ENCODE measurements around the gene ATXN7L3. TPM values are rescaled to one million over a fixed set of nuclear protein-coding genes. Genes with fewer than 3 reads are reported as not detected.

ATXN7L3 gene
- total RNA-seq, 1 donor from 2014 or later = 103 TPM

- H3K27ac Mint-ChIP-seq = no peak overlapping the region
- no peak for DNase-seq
- CTCF ChIA-PET = no interaction called here
- no peak for TF ChIP-seq CTCF (IDR thresholded peaks at IDR 0.05)
- H3K27me3 Mint-ChIP-seq = no peaks in the 10 kb centered on the region
- H3K9me3 Mint-ChIP-seq = no peaks in the 10 kb centered on the region
- H3K4me1 Mint-ChIP-seq = peaks cover 2% of the 10 kb centered on the region
- peaks cover 44% of the 10 kb centered on the region for H3K36me3 Mint-ChIP-seq (ENCODE audit: low read depth)
- POLR2A ChIA-PET = no interaction called here
- ATAC-seq (ENCODE audit: low read depth) = no peak
- no peak overlapping the region for H3K4me3 Mint-ChIP-seq
- intact Hi-C loops (cut with micrococcal nuclease) = no loop called here
These were observed 21.6 kb downstream of the ATXN7L3 start for GRCh38 chr17:44178133-44178532.

GRCh38 chr17:44177640-44178039 lies 22.0 kb downstream of the ATXN7L3 start:
- intact Hi-C loops (cut with micrococcal nuclease) = no loop called here
- ChIA-PET CTCF (no interaction called here), POLR2A (no interaction called here)
- H3K9me3 Mint-ChIP-seq = no peaks in the 10 kb centered on the region
- H3K27ac Mint-ChIP-seq = no peak overlapping the region
- H3K4me3 Mint-ChIP-seq = no peak overlapping the region
- H3K4me1 Mint-ChIP-seq = peaks cover 2% of the 10 kb centered on the region
- H3K36me3 Mint-ChIP-seq (ENCODE audit: low read depth) = peaks cover 42% of the 10 kb centered on the region
- no peaks in the 10 kb centered on the region for H3K27me3 Mint-ChIP-seq
- TF ChIP-seq CTCF (IDR thresholded peaks at IDR 0.05) = no peak
- no peak for ATAC-seq (ENCODE audit: low read depth)
- DNase-seq = no peak

DNA sequence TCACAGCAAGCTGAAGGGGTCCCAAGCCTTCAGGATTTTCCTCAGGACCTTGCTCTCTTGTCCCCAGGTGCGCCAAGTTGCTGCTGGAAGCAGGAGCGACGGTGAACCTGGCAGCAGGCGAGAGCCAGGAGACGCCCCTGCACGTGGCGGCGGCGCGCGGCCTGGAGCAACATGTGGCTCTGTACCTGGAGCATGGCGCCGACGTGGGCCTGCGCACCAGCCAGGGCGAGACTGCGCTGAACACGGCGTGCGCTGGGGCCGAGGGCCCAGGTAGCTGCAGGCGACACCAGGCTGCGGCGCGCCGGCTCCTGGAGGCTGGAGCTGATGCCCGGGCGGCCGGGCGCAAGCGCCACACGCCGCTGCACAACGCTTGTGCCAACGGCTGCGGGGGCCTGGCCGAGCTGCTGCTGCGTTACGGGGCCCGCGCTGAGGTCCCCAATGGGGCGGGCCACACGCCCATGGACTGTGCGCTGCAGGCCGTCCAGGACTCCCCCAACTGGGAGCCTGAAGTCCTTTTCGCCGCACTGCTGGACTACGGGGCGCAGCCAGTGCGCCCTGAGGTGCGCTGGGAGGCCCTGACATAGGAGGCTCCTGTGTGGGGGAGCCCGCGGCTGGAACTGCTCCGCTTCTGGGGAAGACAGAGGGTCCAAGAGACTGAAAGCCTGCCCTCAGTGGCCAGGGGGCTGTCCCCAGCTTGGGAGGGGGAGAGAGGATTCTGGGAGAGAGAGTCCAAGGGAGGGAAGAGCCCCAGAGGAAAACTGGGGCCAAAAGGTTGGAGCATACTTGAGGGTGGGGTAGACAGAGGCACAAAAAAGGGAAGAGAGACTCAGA lies 22.8 kb downstream of the ATXN7L3 start:
- ATAC-seq (ENCODE audit: low read depth) (no peak), DNase-seq (no peak)
- Mint-ChIP-seq H3K36me3 (ENCODE audit: low read depth) (peaks cover 35% of the 10 kb centered on the region), H3K4me3 (no peak overlapping the region), H3K9me3 (no peaks in the 10 kb centered on the region), H3K27ac (no peak overlapping the region), H3K4me1 (peaks cover 2% of the 10 kb centered on the region), H3K27me3 (no peaks in the 10 kb centered on the region)
- POLR2A ChIA-PET = interaction anchor here (0.6 kb wide), 1 partner anchor 23 kb away, joined by 3 read pairs; the partner anchor contains the start of gene ATXN7L3
- intact Hi-C loops (cut with micrococcal nuclease) = no loop called here
- no peak for TF ChIP-seq CTCF (IDR thresholded peaks at IDR 0.05)
- CTCF ChIA-PET = no interaction called here

GRCh38 chr17:44176257-44176656 lies 23.4 kb downstream of the ATXN7L3 start:
- TF ChIP-seq CTCF (IDR thresholded peaks at IDR 0.05) = no peak
- DNase-seq (no peak), ATAC-seq (ENCODE audit: low read depth) (no peak)
- POLR2A ChIA-PET = interaction anchor here (0.6 kb wide), 1 partner anchor 23 kb away, joined by 3 read pairs; the partner anchor contains the start of gene ATXN7L3
- Mint-ChIP-seq H3K27ac (no peak overlapping the region), H3K4me3 (no peak overlapping the region), H3K4me1 (no peaks in the 10 kb centered on the region), H3K27me3 (no peaks in the 10 kb centered on the region), H3K9me3 (no peaks in the 10 kb centered on the region), H3K36me3 (ENCODE audit: low read depth) (peaks cover 30% of the 10 kb centered on the region)
- CTCF ChIA-PET = no interaction called here
- intact Hi-C loops (cut with micrococcal nuclease) = no loop called here

DNA sequence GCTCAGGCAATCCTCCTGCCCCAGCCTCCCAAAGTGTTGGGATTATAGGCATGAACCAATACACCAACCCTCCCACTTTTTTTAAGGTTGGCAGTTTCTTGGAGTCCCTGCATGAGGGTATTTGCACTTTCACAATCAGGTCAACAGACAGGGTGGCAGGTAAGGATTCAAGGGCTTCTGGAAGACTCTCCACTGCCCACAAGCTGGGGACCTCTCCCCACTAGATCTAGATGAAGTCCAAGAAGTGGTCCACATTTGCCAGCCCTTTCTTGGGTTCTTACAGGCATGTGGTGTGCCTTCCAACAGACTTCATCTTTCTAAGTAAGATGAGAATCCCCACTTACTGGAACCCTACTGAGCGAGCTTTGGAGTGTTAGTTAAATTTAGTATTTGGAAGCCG lies 25.3 kb downstream of the ATXN7L3 start:
- no peaks in the 10 kb centered on the region for H3K27me3 Mint-ChIP-seq
- intact Hi-C loops (cut with micrococcal nuclease) = no loop called here
- H3K4me3 Mint-ChIP-seq = no peak overlapping the region
- POLR2A ChIA-PET = no interaction called here
- DNase-seq (no peak), ATAC-seq (ENCODE audit: low read depth) (no peak)
- H3K27ac Mint-ChIP-seq = no peak overlapping the region
- no peak for TF ChIP-seq CTCF (IDR thresholded peaks at IDR 0.05)
- CTCF ChIA-PET = no interaction called here
- peaks cover 29% of the 10 kb centered on the region for H3K36me3 Mint-ChIP-seq (ENCODE audit: low read depth)
- no peaks in the 10 kb centered on the region for H3K9me3 Mint-ChIP-seq
- H3K4me1 Mint-ChIP-seq = peaks cover 4% of the 10 kb centered on the region

Data from activated B cell treated with CpG ODN at 0.5 μM for 24 hours (primary cell).